GM23338 (cell line): ENCODE data around the gene CRY1. TPM values are rescaled to one million over a fixed set of nuclear protein-coding genes. Genes with fewer than 3 reads are reported as not detected.

ENCODE experiments used
- ATAC-seq: fragments of 200-7000 bp; cut with Tn5 transposase; 3 replicates; pipeline ENCODE4 v1.9.1; 2020
- DNase-seq: peaks from one replicate; pipeline ENCODE4 v3.0.0-alpha.2; 2015; ENCODE audit warnings: low spot score
- H2AFZ ChIP-seq: fragments of 200-600 bp; sonication (generic); 2 replicates; pipeline ENCODE4 v1.8.0; 2016; ENCODE audit warnings: antibody characterized with exemption, mild to moderate bottlenecking, moderate library complexity
- H3F3A ChIP-seq: fragments of 200-600 bp; sonication (generic); replicated peaks from 2 replicates; pipeline ENCODE4 v1.8.0; 2017; ENCODE audit warnings: antibody characterized with exemption, mixed run types, low read depth
- H3K27ac ChIP-seq: fragments of 200-600 bp; sonication (generic); 2 replicates; pipeline ENCODE4 v1.6.1; 2016; ENCODE audit warnings: low read depth
- H3K27me3 ChIP-seq: fragments of 200-600 bp; sonication (generic); 2 replicates; pipeline ENCODE4 v1.8.0; 2016; ENCODE audit warnings: mild to moderate bottlenecking, mixed run types, moderate library complexity; ENCODE audit not compliant: insufficient read depth
- H3K36me3 ChIP-seq: fragments of 200-600 bp; sonication (generic); 2 replicates; pipeline ENCODE4 v1.8.0; 2016; ENCODE audit warnings: mild to moderate bottlenecking; ENCODE audit not compliant: insufficient read depth
- H3K4me1 ChIP-seq: fragments of 200-600 bp; sonication (generic); 2 replicates; pipeline ENCODE4 v1.8.0; 2016; ENCODE audit warnings: mild to moderate bottlenecking, moderate library complexity; ENCODE audit not compliant: insufficient read depth
- H3K4me2 ChIP-seq: fragments of 200-600 bp; sonication (generic); 2 replicates; pipeline ENCODE4 v1.7.1; 2017; ENCODE audit warnings: mixed run types
- H3K4me3 ChIP-seq: fragments of 200-600 bp; sonication (generic); 2 replicates; pipeline ENCODE4 v1.6.1; 2016; ENCODE audit warnings: mixed run types
- H3K79me2 ChIP-seq: fragments of 200-600 bp; sonication (generic); replicated peaks from 2 replicates; pipeline ENCODE4 v1.8.0; 2017; ENCODE audit warnings: mild to moderate bottlenecking; ENCODE audit not compliant: insufficient read depth
- H3K9me2 ChIP-seq: fragments of 200-600 bp; sonication (generic); 2 replicates; pipeline ENCODE4 v1.8.0; 2017; ENCODE audit not compliant: insufficient read depth
- H4K20me1 ChIP-seq: fragments of 200-600 bp; sonication (generic); replicated peaks from 2 replicates; pipeline ENCODE4 v1.8.0; 2017; ENCODE audit warnings: mild to moderate bottlenecking; ENCODE audit not compliant: insufficient read depth
- H3K27ac Mint-ChIP-seq: 2 replicates; pipeline ENCODE4 v1.8.0; 2020; ENCODE audit warnings: inconsistent platforms, mild to moderate bottlenecking, moderate library complexity, mixed read lengths
- H3K27me3 Mint-ChIP-seq: 3 replicates; pipeline ENCODE4 v1.8.0; 2022; ENCODE audit warnings: low read depth, mild to moderate bottlenecking, moderate library complexity, mixed read lengths, inconsistent platforms; ENCODE audit not compliant: insufficient read depth, poor library complexity
- H3K36me3 Mint-ChIP-seq: 3 replicates; pipeline ENCODE4 v1.8.0; 2021; ENCODE audit warnings: low read depth, mild to moderate bottlenecking, inconsistent platforms, moderate library complexity, mixed read lengths
- H3K4me1 Mint-ChIP-seq: 3 replicates; pipeline ENCODE4 v1.8.0; 2020; ENCODE audit warnings: mild to moderate bottlenecking, inconsistent platforms, mixed read lengths
- H3K4me3 Mint-ChIP-seq: 3 replicates; pipeline ENCODE4 v1.8.0; 2021; ENCODE audit warnings: moderate library complexity, mild to moderate bottlenecking, inconsistent platforms, mixed read lengths
- H3K9me3 Mint-ChIP-seq: 3 replicates; pipeline ENCODE4 v1.8.0; 2020; ENCODE audit warnings: moderate library complexity, mild to moderate bottlenecking, inconsistent platforms, mixed read lengths
- CREB1 ChIP-seq: fragments of 250-450 bp; sonication (Bioruptor Pico); IDR thresholded peaks from 2 replicates; pipeline ENCODE4 v1.5.0; 2020; ENCODE audit warnings: low read depth, mild to moderate bottlenecking, moderate library complexity
- CTCF ChIP-seq, 2 experiments: fragments of 200-600 bp in 1 of 2; sonication (generic) in 1 of 2; conservative IDR thresholded peaks; 2 replicates each; pipeline versions ENCODE4 v1.5.1 to v1.6.1; 2016 to 2017; ENCODE audit warnings: antibody characterized with exemption in 2 of 2, low read depth in 2 of 2, mild to moderate bottlenecking in 2 of 2, moderate library complexity in 1 of 2
- EZH2 ChIP-seq: fragments of 200-600 bp; sonication (generic); IDR thresholded peaks from one replicate; pipeline ENCODE4 v1.8.0; 2017; ENCODE audit warnings: antibody characterized with exemption, mild to moderate bottlenecking, low read depth; ENCODE audit not compliant: unreplicated experiment
- EZH2phosphoT487 ChIP-seq: fragments of 200-600 bp; sonication (generic); IDR thresholded peaks from one replicate; pipeline ENCODE4 v1.8.1; 2018; ENCODE audit warnings: antibody characterized with exemption; ENCODE audit not compliant: unreplicated experiment
- JUNB ChIP-seq: IDR thresholded peaks from one replicate; pipeline ENCODE4 v1.6.1; 2016; ENCODE audit warnings: antibody characterized with exemption; ENCODE audit not compliant: unreplicated experiment
- NANOG ChIP-seq: IDR thresholded peaks from 2 replicates; pipeline ENCODE4 v1.6.1; 2016; ENCODE audit warnings: antibody characterized with exemption, borderline replicate concordance
- POLR2AphosphoS5 ChIP-seq: IDR thresholded peaks from 2 replicates; pipeline ENCODE4 v1.6.1; 2016; ENCODE audit warnings: antibody characterized with exemption, low read depth
- REST ChIP-seq: IDR thresholded peaks from one replicate; pipeline ENCODE4 v1.6.1; 2018; ENCODE audit warnings: antibody characterized with exemption; ENCODE audit not compliant: unreplicated experiment
- STAT1 ChIP-seq: IDR thresholded peaks from one replicate; pipeline ENCODE4 v1.6.1; 2016; ENCODE audit warnings: antibody characterized with exemption; ENCODE audit not compliant: unreplicated experiment
- ZNF114 ChIP-seq: fragments of 250-450 bp; sonication (Bioruptor Pico); IDR thresholded peaks from 2 replicates; pipeline ENCODE4 v1.5.0; 2020; ENCODE audit warnings: mild to moderate bottlenecking, moderate library complexity
- ZNF331 ChIP-seq: fragments of 250-450 bp; sonication (Bioruptor Pico); IDR thresholded peaks from 2 replicates; pipeline ENCODE4 v1.5.0; 2020; ENCODE audit warnings: low read depth, mild to moderate bottlenecking, moderate library complexity
- polyA plus RNA-seq: library from polyadenylated mRNA; unstranded; fragments of >200 nt; fragmentation: Nextera tagmentation; extraction: Ambion mirVana; gene quantifications from 2 replicates; pipeline ENCODE4 v1.2.1, GENCODE V29; 2016
- total RNA-seq: library from RNA; depleted of rRNA; stranded (reverse); fragments of >200 nt; shearing (Covaris generic); gene quantifications from 2 replicates; pipeline ENCODE4 v1.2.3, GENCODE V29; 2014
- TF ChIP-seq, protein P1 (sequence below): fragments of 250-450 bp; sonication (Bioruptor Pico); IDR thresholded peaks from 2 replicates; pipeline ENCODE4 v1.5.0; 2020; ENCODE audit warnings: mild to moderate bottlenecking, moderate library complexity
- TF ChIP-seq, protein P2 (sequence below): IDR thresholded peaks from 2 replicates; pipeline ENCODE4 v1.6.1; 2016; ENCODE audit warnings: antibody characterized with exemption

Gene CRY1
- total and polyA plus RNA-seq, 2 experiments from 2014 or later = 27.7 to 28.2 TPM

GRCh38 chr12:107064687-107065086 is 28.7 kb downstream of the CRY1 start:
- H3K4me3 ChIP-seq = no peak overlapping the region
- H3K27me3 ChIP-seq = no peaks in the 10 kb centered on the region
- no peaks in the 10 kb centered on the region for H3K9me3 Mint-ChIP-seq
- no peaks in the 10 kb centered on the region; the same call in 2 of the 3 replicates for H3K36me3 Mint-ChIP-seq
- H3F3A ChIP-seq = no peaks in the 10 kb centered on the region
- no peak overlapping the region for H3K4me2 ChIP-seq
- peaks cover 15% of the 10 kb centered on the region; the same call in 1 of the 2 replicates for H3K79me2 ChIP-seq
- H3K4me3 Mint-ChIP-seq = no peak overlapping the region
- ATAC-seq (no peak), DNase-seq (no peak)
- H3K36me3 ChIP-seq = no peaks in the 10 kb centered on the region
- H4K20me1 ChIP-seq = no peaks in the 10 kb centered on the region; the same call in 1 of the 2 replicates
- TF ChIP-seq EZH2 = no peak
- no peak for TF ChIP-seq CREB1 (CRISPR knock-in tag)
- TF ChIP-seq JUNB = no peak
- no peak for TF ChIP-seq ZNF331 (CRISPR knock-in tag)
- TF ChIP-seq, protein P1, sequence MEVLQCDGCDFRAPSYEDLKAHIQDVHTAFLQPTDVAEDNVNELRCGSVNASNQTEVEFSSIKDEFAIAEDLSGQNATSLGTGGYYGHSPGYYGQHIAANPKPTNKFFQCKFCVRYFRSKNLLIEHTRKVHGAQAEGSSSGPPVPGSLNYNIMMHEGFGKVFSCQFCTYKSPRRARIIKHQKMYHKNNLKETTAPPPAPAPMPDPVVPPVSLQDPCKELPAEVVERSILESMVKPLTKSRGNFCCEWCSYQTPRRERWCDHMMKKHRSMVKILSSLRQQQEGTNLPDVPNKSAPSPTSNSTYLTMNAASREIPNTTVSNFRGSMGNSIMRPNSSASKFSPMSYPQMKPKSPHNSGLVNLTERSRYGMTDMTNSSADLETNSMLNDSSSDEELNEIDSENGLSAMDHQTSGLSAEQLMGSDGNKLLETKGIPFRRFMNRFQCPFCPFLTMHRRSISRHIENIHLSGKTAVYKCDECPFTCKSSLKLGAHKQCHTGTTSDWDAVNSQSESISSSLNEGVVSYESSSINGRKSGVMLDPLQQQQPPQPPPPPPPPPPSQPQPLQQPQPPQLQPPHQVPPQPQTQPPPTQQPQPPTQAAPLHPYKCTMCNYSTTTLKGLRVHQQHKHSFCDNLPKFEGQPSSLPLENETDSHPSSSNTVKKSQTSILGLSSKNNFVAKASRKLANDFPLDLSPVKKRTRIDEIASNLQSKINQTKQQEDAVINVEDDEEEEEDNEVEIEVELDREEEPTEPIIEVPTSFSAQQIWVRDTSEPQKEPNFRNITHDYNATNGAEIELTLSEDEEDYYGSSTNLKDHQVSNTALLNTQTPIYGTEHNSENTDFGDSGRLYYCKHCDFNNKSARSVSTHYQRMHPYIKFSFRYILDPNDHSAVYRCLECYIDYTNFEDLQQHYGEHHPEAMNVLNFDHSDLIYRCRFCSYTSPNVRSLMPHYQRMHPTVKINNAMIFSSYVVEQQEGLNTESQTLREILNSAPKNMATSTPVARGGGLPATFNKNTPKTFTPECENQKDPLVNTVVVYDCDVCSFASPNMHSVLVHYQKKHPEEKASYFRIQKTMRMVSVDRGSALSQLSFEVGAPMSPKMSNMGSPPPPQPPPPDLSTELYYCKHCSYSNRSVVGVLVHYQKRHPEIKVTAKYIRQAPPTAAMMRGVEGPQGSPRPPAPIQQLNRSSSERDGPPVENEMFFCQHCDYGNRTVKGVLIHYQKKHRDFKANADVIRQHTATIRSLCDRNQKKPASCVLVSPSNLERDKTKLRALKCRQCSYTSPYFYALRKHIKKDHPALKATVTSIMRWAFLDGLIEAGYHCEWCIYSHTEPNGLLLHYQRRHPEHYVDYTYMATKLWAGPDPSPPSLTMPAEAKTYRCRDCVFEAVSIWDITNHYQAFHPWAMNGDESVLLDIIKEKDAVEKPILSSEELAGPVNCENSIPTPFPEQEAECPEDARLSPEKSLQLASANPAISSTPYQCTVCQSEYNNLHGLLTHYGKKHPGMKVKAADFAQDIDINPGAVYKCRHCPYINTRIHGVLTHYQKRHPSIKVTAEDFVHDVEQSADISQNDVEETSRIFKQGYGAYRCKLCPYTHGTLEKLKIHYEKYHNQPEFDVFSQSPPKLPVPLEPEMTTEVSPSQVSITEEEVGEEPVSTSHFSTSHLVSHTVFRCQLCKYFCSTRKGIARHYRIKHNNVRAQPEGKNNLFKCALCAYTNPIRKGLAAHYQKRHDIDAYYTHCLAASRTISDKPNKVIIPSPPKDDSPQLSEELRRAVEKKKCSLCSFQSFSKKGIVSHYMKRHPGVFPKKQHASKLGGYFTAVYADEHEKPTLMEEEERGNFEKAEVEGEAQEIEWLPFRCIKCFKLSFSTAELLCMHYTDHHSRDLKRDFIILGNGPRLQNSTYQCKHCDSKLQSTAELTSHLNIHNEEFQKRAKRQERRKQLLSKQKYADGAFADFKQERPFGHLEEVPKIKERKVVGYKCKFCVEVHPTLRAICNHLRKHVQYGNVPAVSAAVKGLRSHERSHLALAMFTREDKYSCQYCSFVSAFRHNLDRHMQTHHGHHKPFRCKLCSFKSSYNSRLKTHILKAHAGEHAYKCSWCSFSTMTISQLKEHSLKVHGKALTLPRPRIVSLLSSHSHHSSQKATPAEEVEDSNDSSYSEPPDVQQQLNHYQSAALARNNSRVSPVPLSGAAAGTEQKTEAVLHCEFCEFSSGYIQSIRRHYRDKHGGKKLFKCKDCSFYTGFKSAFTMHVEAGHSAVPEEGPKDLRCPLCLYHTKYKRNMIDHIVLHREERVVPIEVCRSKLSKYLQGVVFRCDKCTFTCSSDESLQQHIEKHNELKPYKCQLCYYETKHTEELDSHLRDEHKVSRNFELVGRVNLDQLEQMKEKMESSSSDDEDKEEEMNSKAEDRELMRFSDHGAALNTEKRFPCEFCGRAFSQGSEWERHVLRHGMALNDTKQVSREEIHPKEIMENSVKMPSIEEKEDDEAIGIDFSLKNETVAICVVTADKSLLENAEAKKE (CRISPR knock-in tag) = no peak
- TF ChIP-seq, protein P2, sequence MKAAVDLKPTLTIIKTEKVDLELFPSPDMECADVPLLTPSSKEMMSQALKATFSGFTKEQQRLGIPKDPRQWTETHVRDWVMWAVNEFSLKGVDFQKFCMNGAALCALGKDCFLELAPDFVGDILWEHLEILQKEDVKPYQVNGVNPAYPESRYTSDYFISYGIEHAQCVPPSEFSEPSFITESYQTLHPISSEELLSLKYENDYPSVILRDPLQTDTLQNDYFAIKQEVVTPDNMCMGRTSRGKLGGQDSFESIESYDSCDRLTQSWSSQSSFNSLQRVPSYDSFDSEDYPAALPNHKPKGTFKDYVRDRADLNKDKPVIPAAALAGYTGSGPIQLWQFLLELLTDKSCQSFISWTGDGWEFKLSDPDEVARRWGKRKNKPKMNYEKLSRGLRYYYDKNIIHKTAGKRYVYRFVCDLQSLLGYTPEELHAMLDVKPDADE = no peak
- no peak for TF ChIP-seq STAT1
- TF ChIP-seq POLR2AphosphoS5 = no peak
- no peak for TF ChIP-seq EZH2phosphoT487
- no peak for TF ChIP-seq CTCF (conservative IDR thresholded peaks at IDR 0.05; ENCODE audit: low read depth in 2 of 2)
- TF ChIP-seq REST = no peak
- no peak for TF ChIP-seq NANOG
- no peak for TF ChIP-seq ZNF114
- no peak overlapping the region for H2AFZ ChIP-seq
- no peaks in the 10 kb centered on the region for H3K4me1 ChIP-seq
- H3K27ac Mint-ChIP-seq = no peak overlapping the region
- no peaks in the 10 kb centered on the region for H3K27me3 Mint-ChIP-seq
- no peak overlapping the region for H3K27ac ChIP-seq
- no peaks in the 10 kb centered on the region for H3K4me1 Mint-ChIP-seq
- H3K9me2 ChIP-seq = no peaks in the 10 kb centered on the region
